ENCODE results near the gene YTHDF1.
"Not testable (repeated sequence)": the region's sequence is repeated elsewhere in the genome, so short reads cannot be mapped to it uniquely, and the experiment has no call there.

YTHDF1 gene

DNA sequence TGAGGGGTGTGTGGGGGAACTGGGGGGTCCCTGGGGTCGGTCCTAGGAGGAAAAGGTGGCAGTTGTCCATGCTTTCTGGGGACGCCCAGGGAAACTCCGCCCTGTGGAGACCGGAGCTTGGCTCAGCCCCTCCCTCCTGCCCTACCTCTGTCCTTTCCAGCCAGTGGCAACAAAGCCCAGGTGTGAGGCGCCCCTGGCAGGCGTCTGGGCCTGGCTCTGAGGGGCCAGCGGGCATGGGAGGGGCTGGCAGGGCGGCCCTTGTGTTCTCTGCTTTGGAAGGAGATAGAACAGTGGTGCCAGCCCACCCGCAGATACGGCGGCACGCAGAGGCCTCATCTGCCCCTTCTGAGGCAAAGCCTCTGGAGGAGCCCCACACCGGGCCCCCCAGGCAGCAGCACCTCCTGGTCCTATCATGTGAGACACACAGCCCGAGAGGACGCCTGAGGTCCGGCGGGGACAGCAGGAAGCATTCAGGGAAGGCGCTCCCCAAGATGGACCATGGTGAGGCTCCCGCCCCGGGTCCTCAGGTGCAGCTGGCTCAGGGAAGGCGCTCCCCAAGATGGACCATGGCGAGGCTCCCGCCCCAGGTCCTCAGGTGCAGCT lies 47.9 kb downstream of the YTHDF1 start:
- FAIRE-seq: no peak

DNA sequence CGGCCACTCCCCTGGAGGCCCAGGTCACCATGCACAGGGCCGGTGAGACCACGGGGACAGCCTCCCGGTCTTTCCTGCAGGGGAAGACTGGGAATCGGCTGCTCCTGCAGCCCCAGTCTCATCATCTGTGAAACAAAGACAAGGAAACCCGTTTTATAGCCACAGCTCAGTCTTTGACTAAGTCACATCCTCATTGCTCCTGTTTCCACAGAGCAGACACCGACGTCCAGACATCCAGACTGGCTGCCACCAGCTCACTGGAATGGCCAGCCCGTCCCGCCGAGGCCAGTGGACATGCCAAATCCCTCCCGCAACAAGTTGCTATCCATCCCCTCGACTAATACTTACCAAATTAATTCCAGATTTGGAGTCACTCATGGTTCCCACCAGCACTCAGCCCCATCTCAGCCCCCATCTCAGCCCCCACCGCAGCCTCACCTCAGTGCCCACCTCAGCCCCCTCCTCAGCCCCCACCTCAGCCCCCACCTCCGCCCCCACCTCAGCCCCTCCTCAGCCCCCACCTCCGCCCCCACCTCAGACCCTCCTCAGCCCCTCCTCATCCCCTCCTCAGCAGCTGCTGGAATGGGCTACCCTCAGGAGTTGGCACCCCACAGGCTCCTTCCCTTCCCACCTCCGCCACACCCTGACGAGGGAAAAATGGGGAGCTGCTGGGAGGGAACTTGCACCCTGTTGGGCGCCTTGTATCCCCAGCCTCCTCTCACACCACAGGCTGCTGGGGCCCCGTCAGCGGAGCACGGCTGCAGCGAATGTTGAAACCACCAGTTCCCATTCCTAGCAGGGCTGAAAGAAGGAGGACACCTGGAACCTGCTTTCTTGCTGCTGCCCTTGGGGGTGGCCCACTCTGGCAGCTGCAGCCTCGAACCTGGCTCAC lies 48.7 kb downstream of the YTHDF1 start:
- no peak for FAIRE-seq

DNA sequence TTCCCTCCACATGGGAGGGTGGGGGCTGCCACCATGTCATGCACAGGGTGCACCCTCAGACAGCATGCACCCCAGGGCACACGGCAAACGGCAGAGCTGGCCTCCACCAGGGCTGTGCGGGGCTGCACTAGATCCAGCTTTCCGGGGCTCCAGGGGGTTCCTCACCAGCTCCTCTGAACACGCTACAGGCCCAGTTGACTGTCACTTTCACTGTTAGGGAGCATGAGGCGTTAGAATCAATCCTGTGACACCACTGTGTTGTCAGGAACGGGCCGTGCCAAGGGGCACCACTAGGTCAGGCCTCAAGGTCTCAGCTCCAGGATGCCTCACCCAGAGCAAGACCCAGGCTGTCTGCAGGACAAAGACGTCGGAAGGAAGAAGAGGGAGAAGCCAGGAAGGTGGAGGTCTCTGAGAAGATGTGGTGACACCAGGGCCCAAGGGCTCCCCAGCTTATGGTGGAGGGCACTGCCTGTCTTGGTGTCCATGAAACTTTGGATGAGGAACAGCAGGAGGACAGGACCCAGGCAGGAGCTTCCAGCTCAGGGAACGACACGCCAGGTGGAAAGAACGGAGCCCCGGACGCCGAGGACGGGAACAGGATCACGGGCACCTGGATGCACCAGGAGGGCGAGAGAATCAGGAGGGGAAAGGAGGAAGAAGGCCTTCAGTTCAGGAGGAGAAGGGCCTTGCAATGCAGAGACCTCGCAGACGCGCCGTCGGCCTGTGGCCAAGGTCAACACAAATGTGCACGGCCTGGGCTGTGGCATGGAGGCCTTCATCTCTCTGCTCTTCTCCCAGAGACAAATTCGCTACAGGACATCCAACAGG lies 49.5 kb downstream of the YTHDF1 start:
- FAIRE-seq: no peak

DNA sequence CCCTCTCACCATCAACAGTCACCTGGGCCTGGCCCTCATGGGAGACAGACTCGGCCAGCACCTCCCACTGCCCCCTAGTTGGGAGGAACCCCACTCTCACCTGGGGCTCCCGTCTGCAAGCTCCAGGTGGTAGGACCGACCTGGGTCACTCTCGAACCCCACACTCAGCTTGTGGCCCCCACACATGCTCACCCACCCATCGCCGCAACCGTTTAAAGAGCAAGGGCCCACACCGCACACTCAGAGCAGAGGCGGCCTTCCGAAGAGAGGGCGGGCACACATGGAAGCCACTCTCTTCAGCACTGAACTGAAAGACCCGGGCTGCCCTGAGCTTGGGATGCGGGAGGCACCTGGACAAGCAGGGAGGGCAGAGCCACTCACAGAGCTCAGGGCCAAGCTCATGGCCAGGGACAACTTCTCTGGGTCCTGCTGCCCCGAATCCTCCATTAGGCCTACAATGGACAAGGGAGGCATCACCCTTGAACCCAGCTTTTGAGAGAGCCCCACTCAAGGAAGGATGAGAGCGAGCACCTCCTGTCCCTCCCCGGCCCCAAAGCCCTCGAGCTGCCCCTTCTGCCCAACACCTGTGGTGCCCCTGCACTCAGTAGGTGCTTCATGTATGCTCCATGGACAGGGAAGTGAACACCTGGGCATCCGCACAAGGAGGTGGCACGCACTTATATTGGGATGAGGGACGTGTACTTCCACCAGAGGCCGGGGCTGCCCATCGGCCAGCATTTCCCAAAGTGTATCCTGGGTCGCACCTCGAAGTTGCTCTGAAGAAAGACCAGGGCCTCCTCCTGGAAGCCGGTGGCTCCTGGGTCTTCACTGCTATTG lies 50.4 kb downstream of the YTHDF1 start:
- FAIRE-seq: no peak

DNA sequence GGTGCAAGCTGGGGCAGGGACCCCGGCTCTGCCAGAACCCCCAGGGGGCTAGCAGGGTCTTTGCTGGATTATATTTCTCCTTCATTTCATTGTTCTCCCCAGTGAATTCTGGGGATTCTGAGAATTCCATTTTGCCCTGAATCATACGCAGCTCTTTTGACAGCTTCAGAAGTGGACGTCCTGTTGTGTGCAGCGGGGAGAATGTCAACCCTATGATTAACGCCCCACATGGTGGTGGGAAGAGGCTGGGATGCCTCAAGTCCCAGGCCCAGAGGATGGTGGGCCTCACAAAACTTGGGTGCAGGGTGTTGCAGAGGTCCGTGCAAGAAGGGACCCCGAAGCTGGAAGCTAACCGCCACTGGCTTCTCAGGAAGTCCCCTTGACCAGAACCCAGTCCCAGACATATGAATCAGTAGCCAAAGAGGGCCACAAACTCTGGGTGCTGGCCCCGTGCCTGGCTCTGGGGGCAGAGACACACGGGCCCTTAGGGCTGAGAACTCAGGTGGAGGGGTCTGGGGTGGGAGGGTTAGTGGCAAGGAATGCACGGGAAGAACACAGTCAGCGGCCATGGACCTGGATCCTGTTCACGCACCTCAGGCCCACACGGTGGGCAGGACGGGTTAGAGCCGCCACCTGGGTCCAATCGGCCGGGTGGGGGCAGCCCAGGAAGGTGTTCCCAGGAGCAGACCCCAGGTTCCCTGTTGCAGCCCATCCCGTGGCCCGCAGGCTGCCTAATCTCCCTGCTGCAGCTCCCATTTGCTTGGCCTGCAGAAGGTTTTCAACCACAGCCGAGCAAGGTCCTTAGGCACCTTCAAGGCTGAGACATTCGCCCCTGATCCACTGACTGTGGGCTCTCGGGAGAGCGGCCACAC lies 51.2 kb downstream of the YTHDF1 start:
- FAIRE-seq: no peak

DNA sequence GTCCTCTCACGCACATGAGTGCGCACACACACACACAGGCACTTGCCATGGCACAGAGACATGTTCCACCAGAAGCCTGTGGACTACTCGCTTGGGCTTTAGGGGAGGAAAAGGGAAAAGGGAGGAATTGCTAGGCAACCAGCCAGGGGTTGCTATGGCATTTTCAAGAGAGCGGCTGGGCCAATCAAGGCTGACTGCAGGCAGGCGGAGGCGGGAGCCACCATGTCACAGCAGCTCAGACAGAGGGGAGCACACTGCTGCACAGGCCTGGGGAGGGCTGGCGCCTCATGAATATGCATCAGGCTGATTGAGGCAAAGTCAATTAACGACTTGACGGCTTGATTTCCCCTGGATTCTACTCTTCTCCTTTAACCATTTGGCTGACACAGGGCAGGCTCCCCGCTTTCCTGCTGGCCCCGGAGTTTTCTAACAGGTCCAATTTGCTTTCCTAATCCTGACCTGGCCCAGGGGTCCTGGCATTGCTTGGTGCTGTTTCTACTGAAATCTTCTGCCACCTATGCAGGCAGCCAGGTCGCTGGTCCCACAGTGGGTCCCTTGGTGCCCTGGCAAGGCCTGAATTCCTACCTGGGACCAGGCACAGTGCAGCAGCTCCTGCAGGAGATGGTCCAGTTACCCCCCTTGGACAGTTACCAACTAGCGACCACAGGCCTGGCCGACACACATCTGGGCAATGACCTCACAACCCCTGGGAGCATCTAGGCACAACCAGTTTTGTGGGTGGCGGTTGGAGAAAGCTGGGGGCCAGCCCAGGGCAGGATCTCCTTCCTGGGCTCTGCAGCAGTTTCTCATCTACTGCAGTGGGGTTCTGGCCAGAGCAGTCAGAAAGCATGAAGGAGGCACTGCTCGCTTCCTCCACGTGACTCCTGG lies 52.1 kb downstream of the YTHDF1 start:
- no peak for FAIRE-seq

DNA sequence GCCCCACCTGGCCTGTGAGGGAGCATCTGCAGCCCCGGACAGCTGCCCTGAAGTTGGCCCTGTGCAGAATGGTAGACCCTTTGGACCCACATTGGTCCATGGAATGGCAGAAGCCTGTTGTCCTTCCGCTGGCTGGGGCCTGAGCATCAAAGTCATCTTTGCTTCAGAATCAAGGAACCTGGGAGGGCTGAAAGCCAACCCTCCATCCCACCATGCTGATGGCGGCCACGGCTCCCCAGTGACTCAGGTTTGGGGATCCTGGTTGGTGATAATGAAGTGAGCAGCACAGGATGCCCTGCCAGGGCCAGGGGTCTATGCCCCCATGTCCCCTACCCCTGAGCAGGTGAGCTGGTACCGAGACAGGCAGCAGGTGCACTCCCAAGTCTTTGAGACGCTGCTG lies 52.8 kb downstream of the YTHDF1 start:
- no peak for FAIRE-seq

DNA sequence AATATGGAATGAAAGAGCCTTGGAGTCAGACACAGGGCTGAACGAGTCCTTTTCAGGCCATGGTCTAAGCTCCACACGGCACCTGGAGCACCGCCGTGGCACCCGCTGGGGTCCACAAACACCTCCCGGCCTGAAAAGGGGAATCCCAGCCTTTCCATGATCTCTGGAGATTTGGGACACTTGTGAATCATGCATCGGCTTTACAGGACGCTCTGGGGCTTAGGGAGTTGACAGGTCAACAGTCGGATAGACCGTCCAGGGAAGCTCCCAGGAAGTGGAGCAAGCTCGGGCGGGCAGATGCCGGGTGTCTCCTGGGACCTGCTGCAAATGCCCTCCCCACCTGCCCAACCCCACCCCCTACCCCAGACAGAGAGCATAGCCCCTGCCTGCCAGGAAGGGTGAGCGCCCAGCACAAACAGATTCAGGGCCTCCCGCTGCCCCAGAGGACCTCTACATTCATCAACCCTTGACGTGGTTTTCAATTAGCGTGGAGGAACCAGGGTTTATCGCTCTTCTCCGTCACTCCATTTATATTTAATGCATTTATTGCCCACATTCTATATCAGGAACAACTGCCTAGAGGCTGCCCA lies 53.6 kb downstream of the YTHDF1 start:
- FAIRE-seq: no peak

DNA sequence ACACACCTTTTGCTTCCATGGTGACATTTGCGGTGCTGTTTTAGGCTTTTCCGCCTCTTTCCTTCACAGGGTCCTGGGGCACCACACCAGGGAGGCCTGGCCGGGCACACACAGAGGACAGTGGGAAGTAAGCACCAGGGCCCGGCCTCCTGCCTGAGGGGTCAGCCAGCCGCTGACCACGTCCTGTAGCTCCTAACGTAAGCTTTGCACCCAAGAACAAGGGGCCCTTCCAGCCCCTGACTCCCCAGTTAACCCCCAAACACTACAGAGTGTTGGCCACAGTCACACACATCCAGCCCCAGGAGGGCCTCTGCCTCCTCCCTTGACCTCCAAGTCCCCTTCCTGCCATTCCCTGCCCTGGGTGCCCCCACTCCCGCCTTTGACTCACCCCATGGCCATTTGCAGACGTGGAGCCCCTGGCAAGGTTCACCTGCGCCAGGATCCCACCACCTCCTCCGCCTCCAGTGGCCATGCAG lies 54.7 kb downstream of the YTHDF1 start:
- no peak for FAIRE-seq

DNA sequence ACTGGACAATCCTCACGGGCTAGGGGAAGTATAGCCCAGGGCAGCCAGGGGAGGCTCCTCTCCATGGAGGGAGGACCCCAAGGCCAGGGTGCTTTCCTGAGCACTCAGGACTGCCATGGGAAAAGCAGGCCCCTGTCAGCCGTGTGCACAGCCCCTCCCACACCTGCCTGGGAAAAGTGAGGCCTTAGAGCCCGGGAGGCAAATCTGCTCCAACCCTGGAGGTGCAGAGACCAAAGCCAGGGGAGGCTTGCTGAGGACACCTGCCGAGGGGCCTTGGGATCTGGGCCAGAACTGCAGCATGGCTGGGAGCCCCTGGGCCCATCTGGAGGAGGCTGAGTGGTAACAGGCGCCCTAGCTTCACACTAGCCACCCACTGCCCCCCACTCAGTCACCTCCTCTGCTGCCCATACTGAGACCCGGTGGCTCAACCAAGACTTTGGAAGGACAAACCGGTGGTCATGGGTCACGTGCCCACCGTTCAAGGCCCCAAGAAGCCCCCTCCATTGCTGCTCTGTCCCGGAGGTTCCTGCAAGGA lies 55.2 kb downstream of the YTHDF1 start:
- no peak for FAIRE-seq

DNA sequence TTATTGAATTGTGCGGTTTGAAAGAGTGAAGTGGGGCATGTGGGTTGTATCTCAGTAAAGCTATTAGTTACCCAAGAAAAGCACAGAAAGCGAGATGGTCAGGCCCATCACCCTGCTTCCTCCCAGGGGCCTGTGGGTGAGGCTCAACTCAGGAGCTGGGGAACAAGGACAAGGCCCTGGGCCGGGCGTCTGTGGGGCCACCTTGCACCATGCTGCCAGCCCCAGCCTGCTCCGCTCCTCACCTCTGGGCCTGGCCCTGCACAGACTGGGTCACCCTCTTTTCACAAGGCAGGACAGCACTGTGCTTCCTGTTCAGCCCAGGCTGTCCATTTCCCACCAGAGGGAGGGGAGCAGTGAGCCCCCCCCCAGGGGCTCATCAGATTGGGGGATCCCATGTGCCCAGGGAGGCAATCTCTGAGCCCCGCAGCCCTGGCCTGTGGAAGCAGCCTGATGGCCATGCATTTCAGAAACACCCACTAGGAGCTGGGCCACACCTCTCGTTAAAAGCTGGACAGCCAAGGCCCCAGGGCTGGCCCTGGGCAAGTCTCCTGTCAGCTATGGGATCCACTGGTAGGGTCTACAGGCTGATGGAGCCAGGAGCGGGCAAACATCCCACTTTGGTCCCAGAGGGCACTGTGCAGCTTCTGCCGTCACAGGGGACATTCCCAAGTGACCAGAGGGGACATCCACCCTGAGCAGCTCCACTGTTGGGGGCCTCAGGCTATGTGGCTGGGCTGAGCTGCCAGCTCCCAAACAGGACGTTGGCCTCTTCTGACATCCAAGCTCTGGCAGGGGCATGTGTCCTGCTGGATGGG lies 55.9 kb downstream of the YTHDF1 start:
- no peak for FAIRE-seq

DNA sequence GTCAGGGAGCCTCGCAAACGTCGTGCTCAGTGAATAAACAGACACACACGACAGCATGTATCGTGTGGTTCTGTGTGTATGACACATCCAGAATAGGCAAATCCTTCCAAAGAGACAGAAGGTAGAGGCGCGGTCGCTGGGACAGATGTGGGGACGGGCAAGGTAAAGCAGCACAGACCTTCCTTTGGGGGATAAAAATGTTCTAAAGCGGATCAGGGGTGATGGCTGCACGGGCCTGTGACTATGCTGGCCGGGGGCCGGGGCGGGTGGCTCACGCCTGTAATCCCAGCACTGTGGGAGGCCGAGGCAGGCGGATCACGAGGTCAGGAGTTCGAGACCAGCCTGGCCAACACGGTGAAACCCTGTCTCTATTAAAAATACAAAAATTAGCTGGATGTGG lies 56.7 kb downstream of the YTHDF1 start:
- not testable (repeated sequence) for FAIRE-seq

DNA sequence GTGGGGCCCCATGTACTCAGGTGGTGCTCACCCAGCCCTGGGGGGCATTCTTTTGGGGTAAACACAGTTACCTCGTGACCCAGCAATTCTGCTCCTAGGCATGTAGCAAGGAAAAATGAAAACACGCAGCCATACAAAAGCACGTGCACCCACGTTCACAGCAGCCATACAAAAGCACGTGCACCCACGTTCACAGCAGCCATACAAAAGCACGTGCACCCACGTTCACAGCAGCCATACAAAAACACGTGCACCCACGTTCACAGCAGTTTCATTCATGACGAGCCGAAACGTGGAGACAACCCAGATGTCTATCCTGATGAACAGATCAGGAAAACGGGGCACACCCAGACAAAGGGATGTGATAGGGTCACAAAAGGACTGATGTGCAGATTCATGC lies 57.1 kb downstream of the YTHDF1 start:
- no peak for FAIRE-seq

DNA sequence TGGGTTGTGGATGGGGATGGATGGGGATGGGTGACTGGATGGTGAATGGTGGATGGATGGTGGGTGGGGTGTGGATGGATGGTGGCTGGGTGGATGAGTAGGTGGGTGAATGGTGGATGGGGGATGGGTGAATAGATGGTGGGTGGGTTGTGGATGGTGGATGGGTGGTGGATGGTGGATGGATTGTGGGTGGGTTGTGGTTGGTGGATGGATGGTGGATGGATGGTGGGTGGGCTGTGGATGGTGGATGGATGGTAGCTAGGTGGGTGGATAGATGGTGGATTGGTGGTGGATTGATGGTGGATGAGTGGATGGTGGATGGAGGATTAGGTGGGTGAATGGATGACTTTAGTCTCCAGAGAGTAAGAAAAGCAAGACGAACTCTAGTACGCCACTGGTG lies 57.6 kb downstream of the YTHDF1 start:
- no peak for FAIRE-seq

DNA sequence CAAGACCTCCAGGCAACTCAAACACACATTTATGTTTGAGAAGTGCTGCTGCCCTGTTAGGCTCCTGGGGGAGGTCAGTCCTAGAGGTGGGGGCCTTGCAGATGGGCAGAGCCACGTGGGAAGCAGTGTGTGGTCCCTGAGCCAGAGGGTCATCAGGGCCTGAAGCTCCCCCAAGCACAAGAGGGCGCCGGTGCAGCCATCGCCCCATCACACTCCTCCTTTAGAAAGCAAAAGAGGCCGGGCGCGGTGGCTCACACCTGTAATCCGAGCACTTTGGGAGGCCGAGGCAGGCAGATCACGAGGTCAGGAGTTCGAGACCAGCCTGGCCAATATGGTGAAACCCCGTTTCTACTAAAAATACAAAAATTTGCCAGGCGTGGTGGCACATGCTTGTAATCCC lies 58.5 kb downstream of the YTHDF1 start:
- FAIRE-seq: not testable (repeated sequence)

DNA sequence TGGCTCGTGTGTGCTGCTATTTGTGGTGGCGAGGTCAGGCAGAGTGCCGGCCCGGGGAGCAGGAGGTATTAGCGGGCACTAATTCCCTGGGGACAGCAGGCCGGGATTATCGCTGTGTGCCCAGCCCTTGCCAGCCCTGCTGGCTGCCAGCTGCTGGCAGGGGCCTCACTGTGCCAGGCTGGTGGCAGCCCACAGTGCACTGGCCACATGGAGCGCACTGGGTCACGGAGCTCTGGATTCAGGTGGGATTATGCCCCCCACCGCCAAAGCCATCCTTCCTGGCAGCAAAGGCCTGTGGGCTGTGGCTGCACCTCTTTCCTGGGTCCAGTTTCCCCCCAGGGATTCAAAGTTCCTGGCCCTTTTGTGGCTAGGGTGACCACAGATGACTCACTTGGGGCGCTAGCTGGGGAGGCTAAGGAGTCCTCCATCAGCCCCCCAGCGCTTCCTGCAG lies 59.7 kb downstream of the YTHDF1 start:
- FAIRE-seq: no peak

DNA sequence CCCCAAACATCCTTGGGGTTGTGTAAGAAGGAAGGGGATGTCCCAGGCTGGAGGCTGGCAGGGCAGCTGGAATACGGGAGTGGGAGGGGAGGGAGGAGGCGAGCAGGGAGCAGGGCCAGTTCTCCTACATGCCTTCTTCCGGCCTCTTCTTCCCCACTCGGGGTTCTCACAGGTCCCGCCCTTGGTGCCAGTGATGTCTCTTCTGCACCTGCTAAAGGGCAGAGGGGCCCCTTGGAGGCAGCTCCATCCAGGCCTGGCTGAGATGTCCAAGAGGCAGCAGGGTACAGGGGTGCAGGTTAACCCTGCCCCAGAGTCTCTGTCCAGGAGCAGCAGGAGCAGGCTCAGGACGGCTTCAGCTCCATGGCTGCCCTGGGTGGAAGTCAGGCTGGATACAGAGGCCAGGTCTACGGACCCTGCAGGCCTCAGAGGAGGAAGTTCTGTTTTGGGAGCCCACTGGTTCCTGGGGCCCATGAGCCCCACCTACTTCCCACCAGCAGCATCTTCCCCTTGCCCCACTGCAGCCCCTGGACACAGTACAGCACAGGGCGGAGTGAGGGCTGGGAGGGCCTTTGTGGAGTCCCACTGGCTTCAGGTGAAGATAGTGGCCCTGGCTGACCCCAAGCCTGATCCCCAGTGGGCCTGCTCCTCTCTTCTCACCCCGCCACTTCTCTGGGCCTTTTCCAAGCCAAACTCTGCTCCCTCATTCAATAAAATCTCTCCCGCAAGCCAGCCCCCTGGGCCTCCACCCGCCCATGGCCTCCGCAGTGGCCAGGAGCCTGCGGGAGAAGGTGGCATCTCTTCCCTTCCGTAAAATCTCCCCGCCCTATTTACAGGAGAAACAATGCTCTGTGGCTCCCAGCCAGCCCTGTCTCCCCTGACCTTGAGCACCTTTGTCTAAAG lies 60.4 kb downstream of the YTHDF1 start:
- FAIRE-seq: no peak

DNA sequence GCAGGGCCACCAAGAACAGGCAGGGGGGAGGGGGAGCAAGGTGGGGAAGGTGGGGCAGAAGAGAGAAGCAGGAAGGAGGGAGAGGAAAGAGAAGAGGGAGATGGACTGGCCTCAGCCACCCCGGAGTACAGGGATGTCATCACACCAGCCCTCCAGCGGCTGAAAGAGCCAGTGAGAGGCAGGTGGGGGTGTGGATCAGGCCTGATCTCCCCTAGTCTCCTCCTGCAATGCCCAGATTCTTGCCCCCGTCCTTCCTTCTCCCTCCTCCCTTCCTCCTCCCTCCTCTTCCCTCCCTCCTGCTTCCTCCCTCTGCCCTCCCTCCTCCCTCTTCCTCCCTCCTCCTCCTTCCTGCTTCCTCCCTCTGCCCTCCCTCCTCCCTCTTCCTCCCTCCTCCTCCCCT lies 61.5 kb downstream of the YTHDF1 start:
- FAIRE-seq: no peak

Measured in TTC549 (cell line).